Measurements from ENCODE around the gene EPHB3. TPM values are rescaled to one million over a fixed set of nuclear protein-coding genes. Genes with fewer than 3 reads are reported as not detected.

EPHB3 gene
- total RNA-seq, 1 experiment from 2014 or later: 16.6 TPM

- Histone ChIP-seq H3K27me3 (peaks cover 2% of the 10 kb centered on the region; the same call in 1 of the 2 replicates), H3K27ac (no peak overlapping the region), H3K9me3 (replicated peaks) (no peaks in the 10 kb centered on the region), H3K36me3 (no peaks in the 10 kb centered on the region), H3K4me3 (no peak overlapping the region), H3K4me1 (peaks cover 33% of the 10 kb centered on the region; the same call in 1 of the 2 replicates)
- no peak for DNase-seq
These were observed 3.2 kb downstream of the EPHB3 start for GRCh38 chr3:184564685-184565385.

GRCh38 chr3:184565421-184566211 is 4.0 kb downstream of the EPHB3 start:
- Histone ChIP-seq H3K4me1 (peaks cover 33% of the 10 kb centered on the region; the same call in 1 of the 2 replicates), H3K4me3 (no peak overlapping the region), H3K9me3 (replicated peaks) (no peaks in the 10 kb centered on the region), H3K27ac (peak overlapping the region; percentile 42), H3K36me3 (no peaks in the 10 kb centered on the region), H3K27me3 (no peaks in the 10 kb centered on the region)
- peak; percentile 72 to 75 for DNase-seq

DNA sequence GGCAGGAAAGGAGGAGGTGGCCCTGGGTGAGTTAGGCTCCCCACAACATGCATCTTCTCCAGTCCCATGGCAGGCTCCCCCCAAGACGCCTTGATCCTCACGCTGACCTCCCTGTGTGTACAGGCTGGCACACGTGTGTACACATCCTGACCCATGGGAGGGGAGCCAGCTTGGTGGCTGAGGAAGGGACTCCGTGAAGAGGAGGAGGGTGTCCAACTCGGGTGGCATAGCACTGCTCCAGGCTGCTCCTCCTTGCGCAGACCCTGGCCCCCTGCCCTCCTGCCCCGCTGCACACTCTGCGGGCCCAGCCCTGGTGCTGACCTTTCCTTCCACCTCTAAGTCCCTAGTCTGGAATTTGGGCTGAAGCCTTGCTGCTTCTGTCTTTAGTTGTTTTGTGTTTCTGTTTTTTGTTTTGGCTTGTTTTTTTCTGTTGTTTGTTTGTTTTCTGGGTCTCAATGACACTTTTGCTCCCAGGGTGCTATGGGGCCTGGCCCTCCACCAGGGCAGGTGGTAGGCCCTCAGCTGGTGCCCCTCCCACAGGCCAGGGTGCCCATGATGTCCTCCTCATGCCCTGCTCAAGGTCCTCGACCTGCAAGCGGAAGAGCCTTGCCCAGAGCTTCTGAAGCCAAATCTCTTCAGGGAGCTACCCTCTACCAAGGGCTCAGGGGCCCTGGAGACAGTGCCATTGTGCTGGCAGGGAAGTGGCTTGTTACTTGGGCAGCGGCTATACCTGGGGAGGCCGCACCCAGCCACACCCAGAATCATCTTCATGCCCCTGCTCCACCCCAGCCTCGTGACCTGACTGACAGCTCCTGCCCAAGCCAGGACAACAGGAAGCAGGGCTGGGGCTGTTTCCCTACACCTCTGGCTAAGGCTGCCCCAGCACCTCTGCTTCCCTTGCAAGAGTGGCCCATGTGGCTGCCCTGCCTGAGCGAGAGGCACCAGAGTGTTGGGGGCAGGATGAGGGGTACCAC is 5.1 kb downstream of the EPHB3 start:
- H3K27ac ChIP-seq: peak overlapping the region; percentile 42; the same call in 1 of the 2 replicates
- H3K9me3 ChIP-seq (replicated peaks): no peaks in the 10 kb centered on the region
- H3K4me3 ChIP-seq: no peak overlapping the region
- no peak for DNase-seq
- H3K36me3 ChIP-seq: peaks cover under 1% of the 10 kb centered on the region; the same call in 1 of the 2 replicates
- H3K4me1 ChIP-seq: peaks cover 33% of the 10 kb centered on the region; the same call in 1 of the 2 replicates
- H3K27me3 ChIP-seq: no peaks in the 10 kb centered on the region

GRCh38 chr3:184567946-184568559 is 6.5 kb downstream of the EPHB3 start:
- Histone ChIP-seq H3K27ac (peak overlapping the region; percentile 38; the same call in 1 of the 2 replicates), H3K4me1 (peaks cover 33% of the 10 kb centered on the region; the same call in 1 of the 2 replicates), H3K4me3 (peak overlapping the region; percentile 63), H3K9me3 (replicated peaks) (no peaks in the 10 kb centered on the region), H3K27me3 (no peaks in the 10 kb centered on the region), H3K36me3 (peaks cover 8% of the 10 kb centered on the region)
- DNase-seq: peak in 1 of 2 experiments; percentile 27

DNA sequence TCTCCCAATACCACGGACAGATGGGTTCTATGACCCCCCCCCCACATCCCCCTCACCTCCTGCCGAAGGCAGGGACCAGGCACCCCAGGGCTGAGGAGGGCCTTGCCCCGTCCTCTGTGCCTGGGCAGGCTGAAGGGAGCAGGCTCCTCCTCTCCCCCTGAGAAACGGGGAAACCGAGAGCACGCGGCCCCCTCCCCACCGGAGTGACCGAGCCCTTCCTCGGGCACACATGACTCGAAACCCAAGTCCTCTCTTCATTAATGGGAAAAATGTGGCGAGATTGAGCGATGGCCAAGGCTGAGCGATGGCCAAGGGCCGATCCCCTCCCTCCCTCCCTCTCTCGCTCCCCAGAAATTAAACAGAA is 7.0 kb downstream of the EPHB3 start:
- Histone ChIP-seq H3K4me3 (peak overlapping the region; percentile 63), H3K36me3 (peaks cover 10% of the 10 kb centered on the region), H3K4me1 (peaks cover 33% of the 10 kb centered on the region; the same call in 1 of the 2 replicates), H3K27ac (peak overlapping the region; percentile 38; the same call in 1 of the 2 replicates), H3K27me3 (no peaks in the 10 kb centered on the region), H3K9me3 (replicated peaks) (no peaks in the 10 kb centered on the region)
- no peak for DNase-seq

DNA sequence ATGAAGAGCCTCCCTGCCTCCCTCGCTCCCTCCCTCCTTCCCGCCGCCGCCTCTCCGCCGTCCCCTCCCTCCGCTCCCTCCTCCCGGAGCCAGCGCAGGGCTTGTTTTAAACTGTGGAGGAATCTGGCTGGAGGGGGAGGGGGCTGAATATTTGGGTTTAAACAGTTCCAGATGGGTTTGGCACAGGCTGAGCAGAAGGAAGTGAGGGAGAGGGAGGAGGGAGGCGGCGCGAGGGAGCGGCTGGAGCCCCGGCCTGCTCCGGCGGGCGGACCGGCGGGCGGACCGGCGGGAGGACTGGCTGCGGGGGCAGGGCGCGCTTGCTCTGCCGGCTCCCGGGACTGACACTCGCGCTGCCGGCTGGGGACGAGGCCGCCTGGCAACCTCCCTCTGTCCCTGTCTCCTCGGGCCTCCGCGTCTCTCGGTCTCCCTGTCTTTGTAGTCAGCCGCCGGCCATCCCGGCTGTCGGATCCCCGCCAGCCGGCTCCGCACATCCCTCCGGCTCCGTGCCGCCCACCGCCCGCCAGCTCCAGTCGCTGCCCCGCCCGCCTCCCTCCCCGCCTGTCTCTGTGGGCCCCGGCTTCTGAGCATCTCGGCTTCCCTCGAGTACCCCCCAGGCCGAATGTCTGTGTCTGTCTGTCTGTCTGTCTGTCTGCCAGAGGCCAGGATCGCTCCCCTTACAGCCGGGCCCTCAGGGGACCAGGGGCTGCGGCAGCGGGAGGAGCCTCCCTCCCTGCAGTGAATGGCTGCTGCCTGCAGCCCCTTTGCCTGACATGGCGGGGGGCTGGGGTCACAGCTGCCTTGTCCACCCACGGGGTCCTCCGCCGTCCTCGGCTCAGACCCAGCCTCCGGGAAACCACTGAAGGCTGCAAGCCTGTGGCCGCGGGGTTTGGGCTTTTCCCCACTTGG is 7.6 kb downstream of the EPHB3 start:
- H3K27me3 ChIP-seq: no peaks in the 10 kb centered on the region
- H3K36me3 ChIP-seq: peaks cover 10% of the 10 kb centered on the region
- peak; percentile 72 to 76 for DNase-seq
- no peaks in the 10 kb centered on the region for H3K9me3 ChIP-seq (replicated peaks)
- H3K4me1 ChIP-seq: peaks cover 33% of the 10 kb centered on the region; the same call in 1 of the 2 replicates
- H3K27ac ChIP-seq: peak overlapping the region; percentile 38; the same call in 1 of the 2 replicates
- peak overlapping the region; percentile 63 for H3K4me3 ChIP-seq

DNA sequence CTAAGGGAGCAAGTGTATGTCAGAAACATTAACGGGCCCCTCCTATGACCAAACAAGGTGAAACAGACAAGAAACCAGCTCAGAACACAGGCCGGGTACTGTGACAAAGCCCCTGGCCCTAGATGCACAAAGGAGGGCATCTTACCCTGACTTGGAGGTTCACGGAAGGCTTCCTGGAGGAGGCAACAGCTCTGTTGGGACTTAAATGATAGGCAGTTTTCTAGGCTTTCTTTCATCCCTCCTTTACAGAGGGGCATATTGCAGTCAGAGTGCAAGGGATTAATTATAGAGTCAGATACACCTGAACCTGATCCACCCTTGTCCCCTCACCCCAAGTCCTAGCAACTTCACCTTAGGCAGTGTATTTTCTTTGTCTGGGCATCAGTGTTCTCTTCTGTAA is 8.4 kb downstream of the EPHB3 start:
- no peaks in the 10 kb centered on the region for H3K9me3 ChIP-seq (replicated peaks)
- H3K27me3 ChIP-seq: no peaks in the 10 kb centered on the region
- H3K4me3 ChIP-seq: no peak overlapping the region
- DNase-seq: no peak
- H3K36me3 ChIP-seq: peaks cover 15% of the 10 kb centered on the region
- no peak overlapping the region for H3K27ac ChIP-seq
- H3K4me1 ChIP-seq: peaks cover 34% of the 10 kb centered on the region; the same call in 1 of the 2 replicates

DNA sequence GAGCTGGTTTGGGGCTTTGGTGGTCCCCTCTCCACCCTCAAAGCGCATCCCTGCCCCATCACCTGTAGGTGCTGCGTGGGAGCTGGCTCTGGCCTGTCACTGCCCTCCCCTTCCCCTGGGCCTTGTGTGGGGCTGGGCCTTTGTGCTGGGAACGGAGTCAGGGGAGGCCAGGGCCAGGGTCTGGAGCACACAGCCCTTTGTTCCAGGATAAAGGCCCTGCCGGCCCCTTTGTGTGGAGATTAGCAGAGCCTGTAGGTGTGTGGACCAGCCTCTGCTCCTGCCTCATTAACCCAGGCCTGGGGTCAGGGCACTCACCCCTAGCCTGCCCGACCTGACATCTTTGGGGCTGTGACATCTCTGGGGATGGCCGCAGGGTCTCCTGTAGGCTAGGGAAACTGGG is 8.9 kb downstream of the EPHB3 start:
- H3K4me3 ChIP-seq: no peak overlapping the region
- peaks cover 16% of the 10 kb centered on the region for H3K36me3 ChIP-seq
- peaks cover 30% of the 10 kb centered on the region; the same call in 1 of the 2 replicates for H3K4me1 ChIP-seq
- DNase-seq: no peak
- H3K27me3 ChIP-seq: no peaks in the 10 kb centered on the region
- no peaks in the 10 kb centered on the region for H3K9me3 ChIP-seq (replicated peaks)
- H3K27ac ChIP-seq: no peak overlapping the region

- Histone ChIP-seq H3K27me3 (no peaks in the 10 kb centered on the region), H3K27ac (no peak overlapping the region), H3K36me3 (peaks cover 26% of the 10 kb centered on the region), H3K9me3 (replicated peaks) (no peaks in the 10 kb centered on the region), H3K4me1 (peaks cover 22% of the 10 kb centered on the region; the same call in 1 of the 2 replicates), H3K4me3 (no peak overlapping the region)
- no peak for DNase-seq
These were observed 10.3 kb downstream of the EPHB3 start for GRCh38 chr3:184571750-184572377.

- H3K4me3 ChIP-seq: no peak overlapping the region
- no peak overlapping the region for H3K27ac ChIP-seq
- peaks cover 33% of the 10 kb centered on the region for H3K36me3 ChIP-seq
- no peaks in the 10 kb centered on the region for H3K9me3 ChIP-seq (replicated peaks)
- H3K4me1 ChIP-seq: peaks cover 19% of the 10 kb centered on the region; the same call in 1 of the 2 replicates
- DNase-seq: no peak
- no peaks in the 10 kb centered on the region for H3K27me3 ChIP-seq
These were observed 11.2 kb downstream of the EPHB3 start for GRCh38 chr3:184572633-184573270.

GRCh38 chr3:184574515-184575417 is 13.2 kb downstream of the EPHB3 start:
- H3K27ac ChIP-seq: no peak overlapping the region
- no peaks in the 10 kb centered on the region for H3K9me3 ChIP-seq (replicated peaks)
- H3K36me3 ChIP-seq: peaks cover 41% of the 10 kb centered on the region
- no peaks in the 10 kb centered on the region for H3K27me3 ChIP-seq
- H3K4me3 ChIP-seq: no peak overlapping the region
- no peak for DNase-seq
- peaks cover 13% of the 10 kb centered on the region for H3K4me1 ChIP-seq
